Stomach (tissue), 9 donors: ENCODE data around the gene PLPP1. TPM values are rescaled to one million over a fixed set of nuclear protein-coding genes. Genes with fewer than 3 reads are reported as not detected.

Experiments
- DNase-seq, 2 donors: peaks; one replicate each; pipeline versions ENCODE4 v3.0.0 to v3.0.0-alpha.2; 2013 to 2019
- H3K27ac ChIP-seq, 5 donors: fragments of 200-600 bp in 4 of 5; sonication (generic) in 4 of 5; one replicate each; pipeline ENCODE4 v1.5.1; 2013 to 2019; ENCODE audit warnings: mild to moderate bottlenecking in 1 of 5, moderate library complexity in 1 of 5
- H3K27me3 ChIP-seq, 3 donors: fragments of 200-600 bp; sonication (generic); one replicate each; pipeline ENCODE4 v1.5.1; 2017 to 2019; ENCODE audit warnings: mixed run types in 1 of 3
- H3K36me3 ChIP-seq, 4 donors: fragments of 200-600 bp; sonication (generic); 1 replicate in 3 of 4; 2 replicates in 1 of 4; pipeline ENCODE4 v1.5.1; 2016 to 2019
- H3K4me1 ChIP-seq, 4 donors: fragments of 200-600 bp; sonication (generic); one replicate each; pipeline ENCODE4 v1.5.1; 2016 to 2019
- H3K4me3 ChIP-seq, 4 donors: fragments of 200-600 bp; sonication (generic) in 3 of 4; one replicate each; pipeline ENCODE4 v1.5.1; 2016 to 2019; ENCODE audit warnings: mild to moderate bottlenecking in 1 of 4
- H3K9me3 ChIP-seq, 4 donors: fragments of 200-600 bp; sonication (generic); one replicate each; pipeline ENCODE4 v1.5.1; 2016 to 2019
- CTCF ChIP-seq, 7 experiments: fragments of 450-650 bp in 4 of 7; fragments of 200-600 bp in 3 of 7; sonication (generic) in 3 of 7; IDR thresholded peaks; one replicate each; pipeline ENCODE4 v1.5.1; 2016 to 2019; ENCODE audit warnings: antibody characterized with exemption in 7 of 7, control low read depth in 2 of 7, mild to moderate bottlenecking in 1 of 7
- EP300 ChIP-seq: sonication (generic); formaldehyde crosslinking; IDR thresholded peaks from one replicate; pipeline ENCODE4 v1.6.1; 2017; ENCODE audit warnings: antibody characterized with exemption
- POLR2A ChIP-seq, 4 donors: fragments of 450-650 bp; IDR thresholded peaks; one replicate each; pipeline ENCODE4 v1.6.1; 2016; ENCODE audit warnings: antibody characterized with exemption in 4 of 4, control low read depth in 2 of 4, mild to moderate bottlenecking in 1 of 4, moderate library complexity in 1 of 4
- POLR2AphosphoS5 ChIP-seq, 3 donors: sonication (generic); formaldehyde crosslinking; IDR thresholded peaks; one replicate each; pipeline ENCODE4 v1.6.1; 2016; ENCODE audit warnings: antibody characterized with exemption in 3 of 3
- WGBS, 5 donors: extraction: QIAGEN DNeasy Blood & Tissue Kit in 3 of 5; methylation state at CpG; one replicate each; pipeline versions ENCODE4 v1.1.5 to v1.1.7; 2013 to 2018; 5-methylcytosine and 5-hydroxymethylcytosine counted together
- intact Hi-C: fragments of 100-400 bp; cut with DNase I; formaldehyde crosslinking; loops from one replicate; pipeline ENCODE4 v1.15.1; 2023; ENCODE audit warnings: low total_unique reads
- polyA plus RNA-seq, 3 donors: library from polyadenylated mRNA; stranded (reverse); fragments of 200-250 nt; gene quantifications; one replicate each; pipeline ENCODE4 v1.2.3, GENCODE V29; 2013
- total RNA-seq, 5 donors: library from RNA; depleted of rRNA; stranded (reverse); fragments of >200 nt; gene quantifications; one replicate each; pipeline versions ENCODE4 v1.1.0 to v1.2.3, GENCODE V29; 2014 to 2016
- donor health status: healthy with polysubstance abuse.
- donor health status: Bipolar disorder and iron deficiency.
- donor health status: healthy.

The PLPP1 gene
- total and polyA plus RNA-seq, 8 donors = 29.5 to 592 (median 79.8) TPM

- intact Hi-C loops = no loop called here
- Histone ChIP-seq H3K27me3 (no peaks in the 10 kb centered on the region), H3K4me3 (no peak overlapping the region), H3K36me3 (no peaks in the 10 kb centered on the region), H3K9me3 (no peaks in the 10 kb centered on the region), H3K4me1 (peaks cover 0 to 11% (median 5%) of the 10 kb centered on the region in 4 donors), H3K27ac (no peak overlapping the region)
- no peak for DNase-seq
- TF ChIP-seq POLR2A (IDR thresholded peaks at IDR 0.05) (no peak), CTCF (IDR thresholded peaks at IDR 0.05) (no peak), POLR2AphosphoS5 (IDR thresholded peaks at IDR 0.05) (no peak), EP300 (no peak)
- 43 to 52% (median 49%) methylated on average over 2 of the region's 2 CpGs for WGBS, 5 donors
These were observed 19.9 kb upstream of the PLPP1 start for GRCh38 chr5:55554585-55555202.

DNA sequence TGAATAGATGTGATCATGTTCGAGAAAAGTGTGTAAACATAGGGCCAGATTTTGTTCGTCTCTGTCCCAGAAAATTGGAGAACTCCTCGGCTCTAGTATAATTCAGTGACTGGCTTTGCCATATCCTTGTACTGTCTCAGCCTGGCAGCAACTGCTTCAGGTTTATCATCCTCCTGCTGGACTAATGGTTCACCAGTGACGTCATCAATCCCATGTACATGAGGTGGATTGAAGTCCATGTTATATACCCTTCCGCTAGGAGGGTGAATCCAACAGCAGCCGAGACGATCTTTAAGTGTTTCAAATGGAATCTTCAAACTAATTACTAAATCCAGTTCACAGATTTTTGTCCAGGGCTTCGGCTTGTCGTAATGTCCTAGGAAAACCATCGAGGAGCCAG is 17.1 kb upstream of the PLPP1 start:
- H3K4me1 ChIP-seq = peaks cover 0 to 11% (median 5%) of the 10 kb centered on the region in 4 donors
- no peak overlapping the region for H3K4me3 ChIP-seq
- 88 to 96% (median 92%) methylated on average over 10 of the region's 10 CpGs for WGBS, 5 donors
- TF ChIP-seq EP300 (no peak), POLR2A (IDR thresholded peaks at IDR 0.05) (no peak), POLR2AphosphoS5 (IDR thresholded peaks at IDR 0.05) (no peak), CTCF (IDR thresholded peaks at IDR 0.05) (no peak)
- no peaks in the 10 kb centered on the region for H3K36me3 ChIP-seq
- H3K9me3 ChIP-seq = no peaks in the 10 kb centered on the region
- no peaks in the 10 kb centered on the region for H3K27me3 ChIP-seq
- intact Hi-C loops = no loop called here
- no peak for DNase-seq
- H3K27ac ChIP-seq = no peak overlapping the region

DNA sequence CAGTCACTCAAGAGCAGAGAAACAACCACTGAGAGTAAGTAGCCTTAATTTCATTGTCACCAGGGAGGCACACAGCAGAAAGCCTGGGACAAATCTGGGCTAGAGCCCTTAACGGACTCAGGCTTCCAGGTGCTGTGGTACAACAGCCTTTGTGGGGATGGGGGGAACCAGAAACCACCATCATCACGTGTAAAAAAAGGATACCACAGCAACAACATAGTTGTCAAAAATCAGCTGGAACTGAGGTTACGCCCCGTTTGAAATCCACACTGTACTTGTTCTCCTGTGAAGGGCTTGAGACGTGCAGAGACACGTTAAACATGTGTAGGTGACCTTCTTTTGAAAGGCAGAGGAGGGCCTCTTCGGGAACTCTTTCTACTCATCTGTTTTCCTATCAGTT is 16.6 kb upstream of the PLPP1 start:
- H3K27me3 ChIP-seq = no peaks in the 10 kb centered on the region
- H3K4me1 ChIP-seq = peaks cover 0 to 11% (median 5%) of the 10 kb centered on the region in 4 donors
- intact Hi-C loops = no loop called here
- no peak overlapping the region for H3K4me3 ChIP-seq
- H3K36me3 ChIP-seq = no peaks in the 10 kb centered on the region
- TF ChIP-seq POLR2AphosphoS5 (IDR thresholded peaks at IDR 0.05) (no peak), EP300 (no peak), CTCF (IDR thresholded peaks at IDR 0.05) (no peak), POLR2A (IDR thresholded peaks at IDR 0.05) (no peak)
- no peak for DNase-seq
- 77 to 86% (median 83%) methylated on average over 7 of the region's 7 CpGs for WGBS, 5 donors
- H3K9me3 ChIP-seq = no peaks in the 10 kb centered on the region
- no peak overlapping the region for H3K27ac ChIP-seq

DNA sequence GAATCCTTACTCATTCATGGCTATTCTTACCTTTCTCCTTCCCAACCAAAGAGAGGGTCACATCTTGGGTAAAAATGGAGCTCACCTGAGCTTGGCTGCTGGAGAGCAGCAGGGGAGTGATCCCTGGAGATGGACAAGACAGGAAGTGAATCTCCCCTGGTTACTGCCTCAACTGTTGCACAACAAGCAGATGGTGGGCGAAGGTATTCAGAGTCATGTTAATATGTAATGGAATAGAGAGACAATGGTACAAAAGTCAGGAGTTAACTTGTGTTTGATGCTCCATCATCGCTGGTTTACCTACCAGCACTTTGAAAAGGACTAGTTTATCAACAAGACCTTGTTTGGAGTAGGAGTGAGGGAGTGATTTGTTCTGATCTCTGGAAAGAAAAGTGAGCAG is 13.0 kb upstream of the PLPP1 start:
- intact Hi-C loops = no loop called here

More for the DNA sequence above, 13.0 kb upstream of the PLPP1 start:
- Histone ChIP-seq H3K36me3 (no peaks in the 10 kb centered on the region), H3K9me3 (no peaks in the 10 kb centered on the region), H3K27me3 (no peaks in the 10 kb centered on the region), H3K4me3 (no peak overlapping the region), H3K4me1 (no peaks in the 10 kb centered on the region), H3K27ac (no peak overlapping the region)
- no peak for TF ChIP-seq CTCF (IDR thresholded peaks at IDR 0.05)
- TF ChIP-seq POLR2AphosphoS5 (IDR thresholded peaks at IDR 0.05) = no peak
- no peak for TF ChIP-seq EP300
- TF ChIP-seq POLR2A (IDR thresholded peaks at IDR 0.05) = no peak
- WGBS, 5 donors = 90 to 96% (median 91%) methylated on average over 2 of the region's 2 CpGs
- no peak for DNase-seq
